AG04450 (cell line): ENCODE data around the gene PDHA2. TPM values are rescaled to one million over a fixed set of nuclear protein-coding genes. Genes with fewer than 3 reads are reported as not detected.

Experiments used
- CTCF ChIA-PET: fragments of 300-600, 350-600 bp; formaldehyde crosslinking; extraction: SDS; loops from one replicate; lab custom pipeline; 2022; ENCODE audit warnings: antibody characterized with exemption, inconsistent platforms; lab: Charles Lee
- POLR2A ChIA-PET: fragments of 350-600 bp; formaldehyde crosslinking; extraction: SDS; loops from one replicate; lab custom pipeline; 2021; ENCODE audit warnings: antibody characterized with exemption, inconsistent platforms; lab: Yijun Ruan, JAX
- DNase-seq: peaks from one replicate; pipeline ENCODE4 v3.0.0-alpha.2; 2011; ENCODE audit warnings: low read depth, low spot score
- H3K27ac ChIP-seq: one replicate; pipeline ENCODE4 v1.5.1; 2012; ENCODE audit warnings: low read depth, low read length, control low read depth
- H3K27me3 ChIP-seq: one replicate; pipeline ENCODE4 v1.6.0; 2012; ENCODE audit warnings: low read length; ENCODE audit not compliant: control insufficient read depth, insufficient read depth
- H3K4me3 ChIP-seq: 2 replicates; pipeline ENCODE4 v1.5.1; 2011; ENCODE audit warnings: mild to moderate bottlenecking, low read depth, low read length, control low read depth
- H3K9me3 ChIP-seq: 2 replicates; pipeline ENCODE4 v1.5.1; 2012; ENCODE audit warnings: low read length; ENCODE audit not compliant: control insufficient read depth, insufficient read depth
- CTCF ChIP-seq: IDR thresholded peaks from 2 replicates; pipeline ENCODE4 v1.5.1; 2011; ENCODE audit warnings: low read depth, low read length, control low read depth, inconsistent platforms
- polyA plus RNA-seq: library from polyadenylated mRNA; depleted of rRNA; stranded (reverse); fragments of >200 nt; gene quantifications from 2 replicates; pipeline ENCODE4 v1.2.3, GENCODE V29; 2011
- small RNA-seq: library from RNA; depleted of rRNA; stranded (forward); fragments of <200 nt; gene quantifications from one replicate; pipeline ENCODE3, GENCODE V24; 2012; ENCODE audit warnings: low read depth; ENCODE audit not compliant: insufficient read length

Gene PDHA2
- polyA plus RNA-seq, 1 experiment: not detected

- Histone ChIP-seq H3K9me3 (peaks cover 3% of the 10 kb centered on the region; the same call in 1 of the 2 replicates), H3K27ac (no peak overlapping the region), H3K27me3 (no peaks in the 10 kb centered on the region), H3K4me3 (no peak overlapping the region)
- no peak for TF ChIP-seq CTCF
- ChIA-PET CTCF (interaction anchor here (0.5 kb wide), 1 partner anchor 37 kb away, joined by 3 read pairs; no protein-coding TSS in a partner anchor), POLR2A (no interaction called here)
- no peak for DNase-seq
These were observed 30.1 kb downstream of the PDHA2 start for GRCh38 chr4:95869961-95870500.

GRCh38 chr4:95877636-95878035 lies 37.7 kb downstream of the PDHA2 start:
- ChIA-PET CTCF (no interaction called here), POLR2A (no interaction called here)
- no peak for TF ChIP-seq CTCF

GRCh38 chr4:95887551-95887950 lies 47.7 kb downstream of the PDHA2 start:
- peaks cover 7% of the 10 kb centered on the region; the same call in 1 of the 2 replicates for H3K9me3 ChIP-seq
- no peak overlapping the region for H3K4me3 ChIP-seq
- no peak overlapping the region for H3K27ac ChIP-seq
- ChIA-PET POLR2A (no interaction called here), CTCF (no interaction called here)
- no peak for TF ChIP-seq CTCF
- H3K27me3 ChIP-seq: no peaks in the 10 kb centered on the region
- DNase-seq: no peak

More at GRCh38 chr4:95877636-95878035, 37.7 kb downstream of the PDHA2 start:
- H3K27ac ChIP-seq: no peak overlapping the region
- H3K27me3 ChIP-seq: no peaks in the 10 kb centered on the region
- H3K4me3 ChIP-seq: no peak overlapping the region
- H3K9me3 ChIP-seq: no peaks in the 10 kb centered on the region
- no peak for DNase-seq

GRCh38 chr4:95889662-95890061 lies 49.8 kb downstream of the PDHA2 start:
- Histone ChIP-seq H3K27me3 (no peaks in the 10 kb centered on the region), H3K9me3 (peaks cover 7% of the 10 kb centered on the region; the same call in 1 of the 2 replicates), H3K4me3 (no peak overlapping the region), H3K27ac (no peak overlapping the region)
- no peak for TF ChIP-seq CTCF
- DNase-seq: no peak
- CTCF ChIA-PET: no interaction called here
- POLR2A ChIA-PET: no interaction called here

Small RNA genes within 50 kb of the gene (small RNA-seq; reads per million reads assigned to genes)
- not detected for gene RNU6-1059P
